ENCODE measurements around the gene TRIM8.

DNA sequence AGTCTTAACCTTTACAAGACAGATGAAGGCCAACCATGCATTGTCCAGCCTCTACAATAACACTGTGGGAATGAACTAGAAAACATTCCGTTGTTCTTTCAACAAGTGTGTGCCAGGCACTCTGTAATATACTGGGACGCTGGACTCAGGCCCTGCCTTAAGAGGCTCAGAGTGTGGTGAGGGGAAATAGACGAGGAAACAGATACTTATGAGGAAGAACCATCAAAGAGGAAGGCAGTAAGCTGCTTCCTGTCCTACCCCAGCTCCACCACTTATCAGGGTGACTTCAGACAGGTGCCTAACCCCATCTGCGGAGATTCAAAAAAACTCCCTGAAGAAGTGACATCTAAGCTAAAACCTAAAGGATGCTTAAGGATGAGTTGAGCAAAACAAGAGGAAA, 8.9 kb upstream of the TRIM8 start:
- no peak for TF ChIP-seq EZH2 (IDR thresholded peaks at IDR 0.05)
- TF ChIP-seq, protein P1, sequence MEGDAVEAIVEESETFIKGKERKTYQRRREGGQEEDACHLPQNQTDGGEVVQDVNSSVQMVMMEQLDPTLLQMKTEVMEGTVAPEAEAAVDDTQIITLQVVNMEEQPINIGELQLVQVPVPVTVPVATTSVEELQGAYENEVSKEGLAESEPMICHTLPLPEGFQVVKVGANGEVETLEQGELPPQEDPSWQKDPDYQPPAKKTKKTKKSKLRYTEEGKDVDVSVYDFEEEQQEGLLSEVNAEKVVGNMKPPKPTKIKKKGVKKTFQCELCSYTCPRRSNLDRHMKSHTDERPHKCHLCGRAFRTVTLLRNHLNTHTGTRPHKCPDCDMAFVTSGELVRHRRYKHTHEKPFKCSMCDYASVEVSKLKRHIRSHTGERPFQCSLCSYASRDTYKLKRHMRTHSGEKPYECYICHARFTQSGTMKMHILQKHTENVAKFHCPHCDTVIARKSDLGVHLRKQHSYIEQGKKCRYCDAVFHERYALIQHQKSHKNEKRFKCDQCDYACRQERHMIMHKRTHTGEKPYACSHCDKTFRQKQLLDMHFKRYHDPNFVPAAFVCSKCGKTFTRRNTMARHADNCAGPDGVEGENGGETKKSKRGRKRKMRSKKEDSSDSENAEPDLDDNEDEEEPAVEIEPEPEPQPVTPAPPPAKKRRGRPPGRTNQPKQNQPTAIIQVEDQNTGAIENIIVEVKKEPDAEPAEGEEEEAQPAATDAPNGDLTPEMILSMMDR (IDR thresholded peaks at IDR 0.05 in 2 of 3, conservative IDR thresholded peaks at IDR 0.05 in 1 of 3; ENCODE audit: borderline replicate concordance in 1 of 3, insufficient read depth in 1 of 3, low read depth in 2 of 3, low read length in 2 of 3), result no peak
- no peak for TF ChIP-seq POLR2A (IDR thresholded peaks at IDR 0.05; ENCODE audit: borderline replicate concordance, extremely low read depth, insufficient read depth, insufficient read length)
- no peak for TF ChIP-seq TCF7L2 (IDR thresholded peaks at IDR 0.05; ENCODE audit: borderline replicate concordance, extremely low read depth, insufficient read depth, insufficient read length)
- TF ChIP-seq YY1 (IDR thresholded peaks at IDR 0.05; ENCODE audit: extremely low read depth, insufficient replicate concordance, low read depth, low read length), result no peak
